Adrenal gland (tissue), 5 donors: ENCODE measurements around the gene BPIFB6.

Experiments
- CTCF ChIP-seq, 6 experiments: fragments of 450-650 bp in 4 of 6; fragments of 200-600 bp in 2 of 6; sonication (generic) in 1 of 6; IDR thresholded peaks; 1 replicate in 5 of 6; 2 replicates in 1 of 6; pipeline versions ENCODE4 v1.5.1 to v1.8.0; 2016 to 2021; ENCODE audit warnings: antibody characterized with exemption in 6 of 6, mild to moderate bottlenecking in 2 of 6, moderate library complexity in 1 of 6
- POLR2A ChIP-seq, 2 donors: fragments of 450-650 bp; IDR thresholded peaks; one replicate each; pipeline ENCODE4 v1.6.1; 2017; ENCODE audit warnings: antibody characterized with exemption in 2 of 2, mild to moderate bottlenecking in 2 of 2, moderate library complexity in 1 of 2
- donor health status: DM: no; HTN: no; CAD: no.

- TF ChIP-seq CTCF (IDR thresholded peaks at IDR 0.05) = no peak
- TF ChIP-seq POLR2A (IDR thresholded peaks at IDR 0.05) = no peak
Measured at GRCh38 chr20:33071198-33071597, 39.8 kb downstream of the BPIFB6 start.
